Measurements from ENCODE around the gene CYTH2.

GRCh38 chr19:48511800-48512503 is 42.8 kb downstream of the CYTH2 start, which contains the start of gene LMTK3:
- TF ChIP-seq, protein P1, sequence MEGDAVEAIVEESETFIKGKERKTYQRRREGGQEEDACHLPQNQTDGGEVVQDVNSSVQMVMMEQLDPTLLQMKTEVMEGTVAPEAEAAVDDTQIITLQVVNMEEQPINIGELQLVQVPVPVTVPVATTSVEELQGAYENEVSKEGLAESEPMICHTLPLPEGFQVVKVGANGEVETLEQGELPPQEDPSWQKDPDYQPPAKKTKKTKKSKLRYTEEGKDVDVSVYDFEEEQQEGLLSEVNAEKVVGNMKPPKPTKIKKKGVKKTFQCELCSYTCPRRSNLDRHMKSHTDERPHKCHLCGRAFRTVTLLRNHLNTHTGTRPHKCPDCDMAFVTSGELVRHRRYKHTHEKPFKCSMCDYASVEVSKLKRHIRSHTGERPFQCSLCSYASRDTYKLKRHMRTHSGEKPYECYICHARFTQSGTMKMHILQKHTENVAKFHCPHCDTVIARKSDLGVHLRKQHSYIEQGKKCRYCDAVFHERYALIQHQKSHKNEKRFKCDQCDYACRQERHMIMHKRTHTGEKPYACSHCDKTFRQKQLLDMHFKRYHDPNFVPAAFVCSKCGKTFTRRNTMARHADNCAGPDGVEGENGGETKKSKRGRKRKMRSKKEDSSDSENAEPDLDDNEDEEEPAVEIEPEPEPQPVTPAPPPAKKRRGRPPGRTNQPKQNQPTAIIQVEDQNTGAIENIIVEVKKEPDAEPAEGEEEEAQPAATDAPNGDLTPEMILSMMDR (IDR thresholded peaks at IDR 0.05; ENCODE audit: control extremely low read depth in 1 of 3, insufficient read depth in 1 of 3, low read depth in 1 of 3, low read length in 3 of 3), result no peak
- TF ChIP-seq RNF2 (IDR thresholded peaks at IDR 0.05; ENCODE audit: borderline replicate concordance, low read depth, low read length, missing control alignments, poor library complexity, severe bottlenecking), result no peak
